ENCODE measurements around the gene TFAP2A.

TFAP2A gene

DNA sequence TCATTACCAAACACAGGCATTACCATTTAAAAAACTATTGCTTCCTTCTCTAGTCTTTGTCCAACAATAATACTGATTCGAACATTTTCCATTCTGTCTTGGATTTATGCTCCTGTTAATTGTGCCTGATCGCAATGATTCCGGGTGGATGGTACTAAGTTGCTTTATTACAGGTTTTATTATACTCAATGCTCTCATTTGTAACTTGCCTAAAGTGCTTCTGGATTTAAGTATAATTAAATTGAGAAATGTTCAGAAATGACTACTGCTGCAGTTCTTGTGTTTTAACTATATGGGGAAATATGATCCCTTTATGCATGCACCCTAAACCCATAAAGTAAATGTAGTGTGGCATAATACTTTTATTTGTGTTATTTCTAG, 7.2 kb downstream of the TFAP2A start (continued):
- peak; percentile 84 for TF ChIP-seq KLF8 (tag by site-specific recombination; IDR thresholded peaks at IDR 0.05)
- TF ChIP-seq KLF7 (tag by site-specific recombination; IDR thresholded peaks at IDR 0.05; ENCODE audit: borderline replicate concordance), result peak; percentile 70; the same call in 1 of the 2 replicates
- peak; percentile 63; the same call in 1 of the 2 replicates for TF ChIP-seq MZF1 (tag by site-specific recombination; IDR thresholded peaks at IDR 0.05; ENCODE audit: borderline replicate concordance)
- TF ChIP-seq ZNF530 (tag by site-specific recombination; IDR thresholded peaks at IDR 0.05; ENCODE audit: low read depth), result no peak
- TF ChIP-seq YY1 (tag by site-specific recombination; IDR thresholded peaks at IDR 0.05), result peak; percentile 33; the same call in 1 of the 2 replicates
- TF ChIP-seq, protein P1, sequence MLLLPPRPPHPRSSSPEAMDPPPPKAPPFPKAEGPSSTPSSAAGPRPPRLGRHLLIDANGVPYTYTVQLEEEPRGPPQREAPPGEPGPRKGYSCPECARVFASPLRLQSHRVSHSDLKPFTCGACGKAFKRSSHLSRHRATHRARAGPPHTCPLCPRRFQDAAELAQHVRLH (tag by site-specific recombination; IDR thresholded peaks at IDR 0.05), result peak; percentile 96
- TF ChIP-seq, protein P2, sequence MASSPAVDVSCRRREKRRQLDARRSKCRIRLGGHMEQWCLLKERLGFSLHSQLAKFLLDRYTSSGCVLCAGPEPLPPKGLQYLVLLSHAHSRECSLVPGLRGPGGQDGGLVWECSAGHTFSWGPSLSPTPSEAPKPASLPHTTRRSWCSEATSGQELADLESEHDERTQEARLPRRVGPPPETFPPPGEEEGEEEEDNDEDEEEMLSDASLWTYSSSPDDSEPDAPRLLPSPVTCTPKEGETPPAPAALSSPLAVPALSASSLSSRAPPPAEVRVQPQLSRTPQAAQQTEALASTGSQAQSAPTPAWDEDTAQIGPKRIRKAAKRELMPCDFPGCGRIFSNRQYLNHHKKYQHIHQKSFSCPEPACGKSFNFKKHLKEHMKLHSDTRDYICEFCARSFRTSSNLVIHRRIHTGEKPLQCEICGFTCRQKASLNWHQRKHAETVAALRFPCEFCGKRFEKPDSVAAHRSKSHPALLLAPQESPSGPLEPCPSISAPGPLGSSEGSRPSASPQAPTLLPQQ (tag by site-specific recombination; IDR thresholded peaks at IDR 0.05), result no peak; the same call in 1 of the 2 replicates
- TF ChIP-seq ZBTB8A (tag by site-specific recombination; IDR thresholded peaks at IDR 0.05), result peak; percentile 79
- TF ChIP-seq ZNF600 (tag by site-specific recombination; IDR thresholded peaks at IDR 0.05), result peak; percentile 27; the same call in 1 of the 2 replicates
- TF ChIP-seq ZNF76 (tag by site-specific recombination; IDR thresholded peaks at IDR 0.05; ENCODE audit: borderline replicate concordance, low read depth), result peak; percentile 39; the same call in 1 of the 2 replicates
- no peak for TF ChIP-seq ZIC2 (tag by site-specific recombination; IDR thresholded peaks at IDR 0.05)
- TF ChIP-seq ZNF558 (tag by site-specific recombination; IDR thresholded peaks at IDR 0.05), result peak; percentile 35; the same call in 1 of the 2 replicates
- no peak for TF ChIP-seq ZFHX2 (tag by site-specific recombination; conservative IDR thresholded peaks at IDR 0.05)
- TF ChIP-seq KLF9 (tag by site-specific recombination; IDR thresholded peaks at IDR 0.05; ENCODE audit: low read depth), result peak; percentile 30; the same call in 1 of the 2 replicates
- no peak for TF ChIP-seq ZNF514 (tag by site-specific recombination; IDR thresholded peaks at IDR 0.05)
- TF ChIP-seq ZNF202 (tag by site-specific recombination; IDR thresholded peaks at IDR 0.05; ENCODE audit: borderline replicate concordance), result no peak
- TF ChIP-seq BCL11B (tag by site-specific recombination; IDR thresholded peaks at IDR 0.05; ENCODE audit: low read depth), result peak; percentile 86

DNA sequence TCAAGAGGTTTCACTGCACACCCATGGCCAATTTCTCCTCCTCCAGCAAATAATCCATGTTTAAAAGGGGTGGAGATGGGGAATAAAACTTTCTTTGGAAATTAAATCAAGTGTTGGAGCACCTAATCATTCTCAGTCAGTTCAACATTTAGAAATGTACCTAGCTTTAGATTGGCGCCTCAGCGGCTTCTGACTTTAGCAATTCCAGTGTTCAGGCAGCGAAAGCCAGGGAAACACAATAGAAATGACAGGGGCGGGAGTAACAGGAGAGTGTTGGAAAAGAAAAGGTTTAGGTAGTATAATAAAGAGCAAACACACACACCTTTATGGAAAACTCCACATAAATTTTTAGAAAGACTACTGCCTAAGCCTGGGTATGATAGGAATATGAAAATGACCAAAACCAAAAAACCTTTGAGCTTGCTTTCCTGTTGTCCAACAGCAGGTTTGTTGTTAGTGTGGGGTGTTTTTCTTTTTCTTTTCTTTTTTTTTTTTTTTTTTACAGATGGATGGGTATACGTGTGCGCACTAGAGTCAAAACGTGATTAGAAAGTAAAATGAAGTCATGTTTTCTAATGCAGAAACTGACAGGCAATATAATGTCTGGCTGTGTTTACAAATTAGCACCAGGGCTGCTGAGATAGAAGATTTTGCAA, 7.7 kb downstream of the TFAP2A start:
- peaks cover 4 to 56% of the 10 kb centered on the region in 2 experiments; a peak in 2 of 3 replicates for H3K36me3 ChIP-seq (ENCODE audit: control insufficient read depth in 2 of 2, insufficient read depth in 1 of 2, low read length in 2 of 2)
- ChIA-PET POLR2A (interaction anchor here (0.5 to 4.2 kb wide), 5 partner anchors 7 to 52 kb away, joined by 3 to 97 read pairs (median 7); partner anchors contain the start of gene TFAP2A), CTCF (interaction anchor here (0.7 to 2.9 kb wide), 2 partner anchors 22 to 625 kb away, joined by 3 to 13 read pairs; no protein-coding TSS in a partner anchor)
- peak overlapping the region; percentile 67 for H3K27ac ChIP-seq (ENCODE audit: extremely low read depth, low read depth, low read length)
- peak overlapping the region; percentile 88 for H3K4me3 ChIP-seq (ENCODE audit: low read depth, low read length)
- peaks cover 38% of the 10 kb centered on the region for H3K4me1 ChIP-seq (ENCODE audit: control insufficient read depth, insufficient read depth, low read length)
- H3K9me3 ChIP-seq (ENCODE audit: control insufficient read depth, insufficient read depth, low read depth, low read length), result no peaks in the 10 kb centered on the region
- TF ChIP-seq ZNF114 (tag by site-specific recombination; IDR thresholded peaks at IDR 0.05) (no peak), ZNF37A (tag by site-specific recombination; IDR thresholded peaks at IDR 0.05) (no peak), PRDM1 (tag by site-specific recombination; IDR thresholded peaks at IDR 0.05) (peak; percentile 84), YY1 (tag by site-specific recombination; IDR thresholded peaks at IDR 0.05) (no peak)
- TF ChIP-seq, protein P3, sequence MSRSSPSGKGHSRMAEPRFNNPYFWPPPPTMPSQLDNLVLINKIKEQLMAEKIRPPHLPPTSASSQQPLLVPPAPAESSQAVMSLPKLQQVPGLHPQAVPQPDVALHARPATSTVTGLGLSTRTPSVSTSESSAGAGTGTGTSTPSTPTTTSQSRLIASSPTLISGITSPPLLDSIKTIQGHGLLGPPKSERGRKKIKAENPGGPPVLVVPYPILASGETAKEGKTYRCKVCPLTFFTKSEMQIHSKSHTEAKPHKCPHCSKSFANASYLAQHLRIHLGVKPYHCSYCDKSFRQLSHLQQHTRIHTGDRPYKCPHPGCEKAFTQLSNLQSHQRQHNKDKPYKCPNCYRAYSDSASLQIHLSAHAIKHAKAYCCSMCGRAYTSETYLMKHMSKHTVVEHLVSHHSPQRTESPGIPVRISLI (tag by site-specific recombination; IDR thresholded peaks at IDR 0.05), result peak; percentile 93
- TF ChIP-seq, protein P4, sequence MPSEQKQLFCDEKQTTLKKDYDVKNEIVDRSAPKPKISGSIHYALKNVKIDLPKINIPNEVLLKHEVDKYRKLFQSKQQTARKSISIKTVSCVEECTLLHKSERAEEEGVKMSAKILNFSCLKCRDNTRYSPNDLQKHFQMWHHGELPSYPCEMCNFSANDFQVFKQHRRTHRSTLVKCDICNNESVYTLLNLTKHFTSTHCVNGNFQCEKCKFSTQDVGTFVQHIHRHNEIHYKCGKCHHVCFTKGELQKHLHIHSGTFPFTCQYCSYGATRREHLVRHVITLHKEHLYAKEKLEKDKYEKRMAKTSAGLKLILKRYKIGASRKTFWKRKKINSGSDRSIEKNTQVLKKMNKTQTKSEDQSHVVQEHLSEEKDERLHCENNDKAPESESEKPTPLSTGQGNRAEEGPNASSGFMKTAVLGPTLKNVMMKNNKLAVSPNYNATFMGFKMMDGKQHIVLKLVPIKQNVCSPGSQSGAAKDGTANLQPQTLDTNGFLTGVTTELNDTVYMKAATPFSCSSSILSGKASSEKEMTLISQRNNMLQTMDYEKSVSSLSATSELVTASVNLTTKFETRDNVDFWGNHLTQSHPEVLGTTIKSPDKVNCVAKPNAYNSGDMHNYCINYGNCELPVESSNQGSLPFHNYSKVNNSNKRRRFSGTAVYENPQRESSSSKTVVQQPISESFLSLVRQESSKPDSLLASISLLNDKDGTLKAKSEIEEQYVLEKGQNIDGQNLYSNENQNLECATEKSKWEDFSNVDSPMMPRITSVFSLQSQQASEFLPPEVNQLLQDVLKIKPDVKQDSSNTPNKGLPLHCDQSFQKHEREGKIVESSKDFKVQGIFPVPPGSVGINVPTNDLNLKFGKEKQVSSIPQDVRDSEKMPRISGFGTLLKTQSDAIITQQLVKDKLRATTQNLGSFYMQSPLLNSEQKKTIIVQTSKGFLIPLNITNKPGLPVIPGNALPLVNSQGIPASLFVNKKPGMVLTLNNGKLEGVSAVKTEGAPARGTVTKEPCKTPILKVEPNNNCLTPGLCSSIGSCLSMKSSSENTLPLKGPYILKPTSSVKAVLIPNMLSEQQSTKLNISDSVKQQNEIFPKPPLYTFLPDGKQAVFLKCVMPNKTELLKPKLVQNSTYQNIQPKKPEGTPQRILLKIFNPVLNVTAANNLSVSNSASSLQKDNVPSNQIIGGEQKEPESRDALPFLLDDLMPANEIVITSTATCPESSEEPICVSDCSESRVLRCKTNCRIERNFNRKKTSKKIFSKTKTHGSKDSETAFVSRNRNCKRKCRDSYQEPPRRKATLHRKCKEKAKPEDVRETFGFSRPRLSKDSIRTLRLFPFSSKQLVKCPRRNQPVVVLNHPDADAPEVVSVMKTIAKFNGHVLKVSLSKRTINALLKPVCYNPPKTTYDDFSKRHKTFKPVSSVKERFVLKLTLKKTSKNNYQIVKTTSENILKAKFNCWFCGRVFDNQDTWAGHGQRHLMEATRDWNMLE (tag by site-specific recombination; conservative IDR thresholded peaks at IDR 0.05; ENCODE audit: low read depth), result no peak
- TF ChIP-seq, protein P5, sequence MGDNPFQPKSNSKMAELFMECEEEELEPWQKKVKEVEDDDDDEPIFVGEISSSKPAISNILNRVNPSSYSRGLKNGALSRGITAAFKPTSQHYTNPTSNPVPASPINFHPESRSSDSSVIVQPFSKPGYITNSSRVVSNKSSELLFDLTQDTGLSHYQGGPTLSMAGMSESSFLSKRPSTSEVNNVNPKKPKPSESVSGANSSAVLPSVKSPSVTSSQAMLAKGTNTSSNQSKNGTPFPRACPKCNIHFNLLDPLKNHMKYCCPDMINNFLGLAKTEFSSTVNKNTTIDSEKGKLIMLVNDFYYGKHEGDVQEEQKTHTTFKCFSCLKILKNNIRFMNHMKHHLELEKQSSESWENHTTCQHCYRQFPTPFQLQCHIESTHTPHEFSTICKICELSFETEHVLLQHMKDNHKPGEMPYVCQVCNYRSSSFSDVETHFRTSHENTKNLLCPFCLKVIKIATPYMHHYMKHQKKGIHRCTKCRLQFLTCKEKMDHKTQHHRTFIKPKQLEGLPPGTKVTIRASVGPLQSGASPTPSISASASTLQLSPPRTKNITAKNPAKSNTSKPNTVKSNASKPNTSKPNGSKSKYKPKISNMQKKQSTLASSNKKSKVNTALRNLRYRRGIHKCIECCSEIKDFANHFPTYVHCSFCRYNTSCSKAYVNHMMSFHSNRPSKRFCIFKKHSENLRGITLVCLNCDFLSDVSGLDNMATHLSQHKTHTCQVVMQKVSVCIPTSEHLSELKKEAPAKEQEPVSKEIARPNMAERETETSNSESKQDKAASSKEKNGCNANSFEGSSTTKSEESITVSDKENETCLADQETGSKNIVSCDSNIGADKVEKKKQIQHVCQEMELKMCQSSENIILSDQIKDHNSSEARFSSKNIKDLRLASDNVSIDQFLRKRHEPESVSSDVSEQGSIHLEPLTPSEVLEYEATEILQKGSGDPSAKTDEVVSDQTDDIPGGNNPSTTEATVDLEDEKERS (tag by site-specific recombination; IDR thresholded peaks at IDR 0.05), result 0 out of 2 replicates have a peak, but pooled peaks have one; percentile 8

Measured in HEK293 (cell line).